CD4-positive, alpha-beta T cell (primary cell): Measurements from ENCODE around the gene PEAR1. TPM values are rescaled to one million over a fixed set of nuclear protein-coding genes. Genes with fewer than 3 reads are reported as not detected.

Experiments used
- ATAC-seq: fragments of 200-7000 bp; cut with Tn5 transposase; one replicate; pipeline ENCODE4 v1.10.0; 2022; ENCODE audit warnings: mild to moderate bottlenecking; ENCODE audit not compliant: poor library complexity
- CTCF ChIA-PET: fragments of 350-600 bp; sonication (Branson Sonifier 250); formaldehyde crosslinking; loops from one replicate; lab custom pipeline; 2021; ENCODE audit warnings: antibody characterized with exemption, inconsistent platforms; lab: Charles Lee
- POLR2A ChIA-PET: fragments of 350-600 bp; sonication (Branson Sonifier 250); formaldehyde crosslinking; loops from one replicate; lab custom pipeline; 2021; ENCODE audit warnings: antibody characterized with exemption, inconsistent platforms; lab: Charles Lee
- DNase-seq, 14 experiments: peaks; one replicate each; pipeline ENCODE4 v3.0.0-alpha.2; 2013 to 2020; ENCODE audit warnings: mixed read lengths in 2 of 14
- H3K27ac ChIP-seq, 2 donors: one replicate each; pipeline versions ENCODE4 v1.5.1 to v1.7.0; 2013; ENCODE audit warnings: low read length in 2 of 2, low read depth in 1 of 2, mild to moderate bottlenecking in 1 of 2
- H3K27me3 ChIP-seq, 2 experiments: 1 replicate in 1 of 2; 2 replicates in 1 of 2; pipeline versions ENCODE4 v1.6.1 to v1.7.0; 2013; ENCODE audit warnings: low read length in 2 of 2, control low read depth in 1 of 2, mild to moderate bottlenecking in 1 of 2, moderate library complexity in 1 of 2; ENCODE audit not compliant: insufficient read depth in 2 of 2, control insufficient read depth in 1 of 2
- H3K36me3 ChIP-seq: one replicate; pipeline ENCODE4 v1.6.1; 2013; ENCODE audit warnings: low read length, control low read depth; ENCODE audit not compliant: insufficient read depth
- H3K4me1 ChIP-seq: one replicate; pipeline ENCODE4 v1.6.1; 2013; ENCODE audit warnings: low read length, control low read depth; ENCODE audit not compliant: insufficient read depth
- H3K4me3 ChIP-seq: one replicate; pipeline ENCODE4 v1.5.1; 2013; ENCODE audit warnings: mild to moderate bottlenecking, low read length, moderate library complexity
- H3K9me3 ChIP-seq, 2 experiments: 1 replicate in 1 of 2; 2 replicates in 1 of 2; pipeline versions ENCODE4 v1.6.1 to v1.7.0; 2013; ENCODE audit warnings: low read length in 2 of 2, mild to moderate bottlenecking in 2 of 2, control low read depth in 1 of 2, moderate library complexity in 1 of 2; ENCODE audit not compliant: control insufficient read depth in 1 of 2, insufficient read depth in 1 of 2
- H3K27ac Mint-ChIP-seq: one replicate; pipeline ENCODE4 v1.8.0; 2020; ENCODE audit warnings: mixed read lengths
- H3K27me3 Mint-ChIP-seq: one replicate; pipeline ENCODE4 v1.8.0; 2021; ENCODE audit warnings: mixed read lengths
- H3K36me3 Mint-ChIP-seq: one replicate; pipeline ENCODE4 v1.8.0; 2021; ENCODE audit warnings: low read depth, mixed read lengths
- H3K4me1 Mint-ChIP-seq: one replicate; pipeline ENCODE4 v1.8.0; 2021; ENCODE audit warnings: low read depth, mixed read lengths
- H3K4me3 Mint-ChIP-seq: one replicate; pipeline ENCODE4 v1.8.0; 2020; ENCODE audit warnings: mild to moderate bottlenecking, mixed read lengths
- H3K9me3 Mint-ChIP-seq: one replicate; pipeline ENCODE4 v1.8.0; 2020; ENCODE audit warnings: mixed read lengths
- CTCF ChIP-seq: fragments of 200-600 bp; IDR thresholded peaks from one replicate; pipeline ENCODE4 v1.8.0; 2022; ENCODE audit warnings: antibody characterized with exemption, mild to moderate bottlenecking
- intact Hi-C, 2 experiments: fragments of 100-400 bp; cut with DNase I in 1 of 2; cut with micrococcal nuclease in 1 of 2; formaldehyde crosslinking; loops; one replicate each; pipeline versions ENCODE4 v1.15.1 to v1.9.0; 2023 to 2025; cut with DNase I, micrococcal nuclease
- total RNA-seq, 174 experiments: library from RNA in 2 of 174; stranded (reverse) in 2 of 174; gene quantifications; one replicate each; pipeline ENCODE4 v1.2.3 and lab custom pipeline; 2021 to 2026

The PEAR1 gene
- total RNA-seq, 2 experiments from 2014 or later: 0.20 to 0.41 TPM

GRCh38 chr1:156899956-156900718, 6.6 kb downstream of the PEAR1 start:
- ChIA-PET CTCF (interaction anchor here (2.1 kb wide), 1 partner anchor 10 kb away, joined by 6 read pairs; no protein-coding TSS in a partner anchor), POLR2A (no interaction called here)
- Mint-ChIP-seq H3K36me3 (no peaks in the 10 kb centered on the region), H3K27me3 (peaks cover 39% of the 10 kb centered on the region), H3K27ac (no peak overlapping the region), H3K4me1 (peaks cover 3% of the 10 kb centered on the region), H3K9me3 (no peaks in the 10 kb centered on the region), H3K4me3 (no peak overlapping the region)
- peaks cover 0 to 7% of the 10 kb centered on the region in 2 experiments for H3K27me3 ChIP-seq
- intact Hi-C loops: no loop called here
- H3K4me3 ChIP-seq: no peak overlapping the region
- H3K9me3 ChIP-seq: no peaks in the 10 kb centered on the region
- no peak overlapping the region for H3K27ac ChIP-seq
- no peak for DNase-seq
- no peaks in the 10 kb centered on the region for H3K36me3 ChIP-seq
- ATAC-seq: no peak
- peaks cover 3% of the 10 kb centered on the region for H3K4me1 ChIP-seq
- no peak for TF ChIP-seq CTCF

DNA sequence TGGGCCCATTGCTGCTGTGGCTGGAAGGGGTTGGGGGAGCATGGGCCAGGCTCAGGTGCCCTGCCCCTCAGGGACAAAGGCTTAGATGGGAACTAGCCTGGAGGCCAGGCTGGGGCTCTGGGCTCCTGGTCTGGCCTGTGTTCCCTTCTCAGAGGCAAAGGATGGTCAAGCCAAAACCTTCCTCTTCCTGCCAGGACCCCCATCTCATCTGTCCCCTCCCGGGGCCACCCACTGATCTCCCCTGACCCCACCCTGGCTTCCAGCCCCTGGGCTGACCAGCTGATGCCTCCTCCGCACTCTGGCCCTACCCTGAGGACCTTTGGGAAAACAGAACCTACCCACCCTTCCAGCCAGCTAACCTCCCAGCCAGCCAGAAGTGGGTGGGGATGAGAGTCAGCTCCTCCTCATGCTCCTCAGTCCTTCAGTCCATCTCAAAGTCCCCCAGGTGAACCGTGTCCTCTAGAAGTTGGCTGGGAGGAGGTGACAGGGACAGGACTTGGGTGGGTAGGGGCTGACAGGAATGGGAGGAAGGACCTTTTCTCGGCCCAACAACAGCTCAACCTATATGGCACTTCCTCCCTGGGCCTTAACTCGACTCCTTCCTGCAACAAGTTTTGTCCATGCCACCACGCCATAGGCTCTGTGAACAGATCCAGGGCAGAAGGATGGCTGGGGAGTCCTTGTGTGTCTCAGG, 7.5 kb downstream of the PEAR1 start:
- Mint-ChIP-seq H3K27ac (no peak overlapping the region), H3K36me3 (no peaks in the 10 kb centered on the region), H3K27me3 (peaks cover 32% of the 10 kb centered on the region), H3K4me1 (peaks cover 3% of the 10 kb centered on the region), H3K4me3 (no peak overlapping the region), H3K9me3 (no peaks in the 10 kb centered on the region)
- Histone ChIP-seq H3K36me3 (no peaks in the 10 kb centered on the region), H3K4me3 (no peak overlapping the region), H3K27ac (no peak overlapping the region), H3K9me3 (peaks cover 0 to under 1% of the 10 kb centered on the region in 2 experiments), H3K4me1 (peaks cover 3% of the 10 kb centered on the region), H3K27me3 (peaks cover 0 to 5% of the 10 kb centered on the region in 2 experiments)
- DNase-seq (no peak), ATAC-seq (no peak)
- TF ChIP-seq CTCF: no peak
- POLR2A ChIA-PET: no interaction called here
- CTCF ChIA-PET: interaction anchor here (0.8 kb wide), 1 partner anchor 33 kb away, joined by 3 read pairs; no protein-coding TSS in a partner anchor
- intact Hi-C loops: no loop called here

DNA sequence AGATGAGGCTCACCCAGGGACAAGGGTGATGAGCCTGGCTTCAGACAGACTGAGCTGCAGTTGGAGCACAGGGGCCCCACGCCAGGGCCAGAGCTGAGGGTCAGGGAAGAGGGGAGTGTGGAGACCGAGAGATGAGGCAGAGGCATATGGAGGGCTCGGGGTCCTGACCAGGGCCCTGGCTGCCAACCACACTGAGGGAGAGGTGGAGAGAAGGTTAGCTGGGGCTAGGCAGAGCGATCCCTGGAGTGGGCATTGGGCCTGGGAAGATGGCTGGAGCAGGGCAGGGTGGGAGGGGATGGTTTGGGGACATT, 8.0 kb downstream of the PEAR1 start:
- Mint-ChIP-seq H3K4me3 (no peak overlapping the region), H3K36me3 (no peaks in the 10 kb centered on the region), H3K9me3 (no peaks in the 10 kb centered on the region), H3K4me1 (peaks cover 3% of the 10 kb centered on the region), H3K27me3 (peaks cover 27% of the 10 kb centered on the region), H3K27ac (no peak overlapping the region)
- no peak overlapping the region for H3K27ac ChIP-seq
- ChIA-PET POLR2A (no interaction called here), CTCF (interaction anchor here (0.8 kb wide), 1 partner anchor 32 kb away, joined by 3 read pairs; no protein-coding TSS in a partner anchor)
- peaks cover 0 to 7% of the 10 kb centered on the region in 2 experiments for H3K27me3 ChIP-seq
- ATAC-seq (no peak), DNase-seq (no peak)
- H3K4me1 ChIP-seq: peaks cover 3% of the 10 kb centered on the region
- no peak for TF ChIP-seq CTCF
- H3K36me3 ChIP-seq: no peaks in the 10 kb centered on the region
- intact Hi-C loops: no loop called here
- H3K4me3 ChIP-seq: no peak overlapping the region
- H3K9me3 ChIP-seq: peaks cover 0 to 6% of the 10 kb centered on the region in 2 experiments
